NK-92 (cell line): Measurements from ENCODE around the gene USP31.

Experiments used
- DNase-seq: peaks from one replicate; lab custom pipeline; 2025; ENCODE audit not compliant: unreplicated experiment; lab: John Stamatoyannopoulos, UW

Gene USP31

GRCh38 chr16:23025692-23026307, 123.5 kb downstream of the USP31 start:
- DNase-seq = no peak

GRCh38 chr16:23024044-23024443, 125.2 kb downstream of the USP31 start:
- no peak for DNase-seq

GRCh38 chr16:23020084-23020483, 129.2 kb downstream of the USP31 start:
- no peak for DNase-seq

GRCh38 chr16:23016368-23016767, 132.9 kb downstream of the USP31 start:
- DNase-seq = no peak

GRCh38 chr16:23015580-23015979, 133.7 kb downstream of the USP31 start:
- DNase-seq = no peak

- no peak for DNase-seq
Observed at GRCh38 chr16:23014592-23014991, 134.7 kb downstream of the USP31 start.
